ENCODE results near the gene C4orf50. TPM values are rescaled to one million over a fixed set of nuclear protein-coding genes. Genes with fewer than 3 reads are reported as not detected.
A peak's percentile ranks its signal among the peaks of the same experiment; 100 is the strongest.

C4orf50 gene
- total and polyA plus RNA-seq, 10 of the 15 experiments (the other 5 are each of a cell fraction or from before 2014, with no cell fraction given): 0.04 to 0.09 (median 0.05) TPM; not detected in 3

GRCh38 chr4:6033381-6033780 lies 15.2 kb upstream of the C4orf50 start:
- TF ChIP-seq POLR2A (IDR thresholded peaks at IDR 0.05; ENCODE audit: low read depth, low read length): no peak
- no TSS peak for BruUV-seq (replicated peaks)
- FAIRE-seq: no peak
- in situ Hi-C loops (cut with MboI): no loop called here
- no peak overlapping the region for H2AFZ ChIP-seq (ENCODE audit: control insufficient read depth, low read depth, low read length)
- 41% methylated on average over 4 of the region's 4 CpGs for WGBS (ENCODE audit: insufficient coverage, insufficient replicate concordance, low lambda C conversion rate, missing lambda C conversion rate)
- no peaks in the 10 kb centered on the region for H3K36me3 ChIP-seq (ENCODE audit: control insufficient read depth in 2 of 2, insufficient read depth in 2 of 2, low read length in 1 of 2)
- H4K20me1 ChIP-seq (ENCODE audit: control insufficient read depth, insufficient read depth): no peaks in the 10 kb centered on the region
- no peak overlapping the region for H3K27ac ChIP-seq (ENCODE audit: control insufficient read depth, insufficient read depth)
- intact Hi-C loops (cut with micrococcal nuclease; ENCODE audit: unreplicated experiment): no loop called here
- ATAC-seq: no peak
- H3K27me3 ChIP-seq (replicated peaks in 1 of 2; ENCODE audit: control insufficient read depth in 2 of 2, insufficient read depth in 2 of 2, low read length in 1 of 2): no peaks in the 10 kb centered on the region; a peak in 2 of 4 replicates
- SMC1A ChIA-PET (ENCODE audit: uncharacterized antibody, unreplicated experiment): no interaction called here
- DNase-seq (ENCODE audit: low read depth, low spot score): no peak
- no peak overlapping the region for H3K4me2 ChIP-seq (ENCODE audit: control insufficient read depth, insufficient read depth)
- no peaks in the 10 kb centered on the region for H3K79me2 ChIP-seq (ENCODE audit: control insufficient read depth, insufficient read depth, low read length)
- H3K9me3 ChIP-seq (replicated peaks; ENCODE audit: control insufficient read depth, insufficient read depth, low read length): no peaks in the 10 kb centered on the region
- POLR2A ChIA-PET: no interaction called here
- CTCF ChIA-PET: no interaction called here
- H3K4me1 ChIP-seq (ENCODE audit: control insufficient read depth, insufficient read depth, low read length): no peaks in the 10 kb centered on the region
- H3K9ac ChIP-seq (ENCODE audit: control insufficient read depth, insufficient read depth, low read length): no peak overlapping the region
- no peak overlapping the region for H3K4me3 ChIP-seq
- RAD21 ChIA-PET (ENCODE audit: unreplicated experiment): no interaction called here

- 35% methylated on average over 11 of the region's 11 CpGs for WGBS (ENCODE audit: insufficient coverage, insufficient replicate concordance, low lambda C conversion rate, missing lambda C conversion rate)
- SMC1A ChIA-PET (ENCODE audit: uncharacterized antibody, unreplicated experiment): no interaction called here
- Histone ChIP-seq H3K27me3 (replicated peaks in 1 of 2; ENCODE audit: control insufficient read depth in 2 of 2, insufficient read depth in 2 of 2, low read length in 1 of 2) (no peaks in the 10 kb centered on the region; a peak in 2 of 4 replicates), H3K9me3 (replicated peaks; ENCODE audit: control insufficient read depth, insufficient read depth, low read length) (no peaks in the 10 kb centered on the region), H3K4me3 (no peak overlapping the region), H3K36me3 (ENCODE audit: control insufficient read depth in 2 of 2, insufficient read depth in 2 of 2, low read length in 1 of 2) (no peaks in the 10 kb centered on the region), H3K4me2 (ENCODE audit: control insufficient read depth, insufficient read depth) (no peak overlapping the region), H3K9ac (ENCODE audit: control insufficient read depth, insufficient read depth, low read length) (no peak overlapping the region), H3K79me2 (ENCODE audit: control insufficient read depth, insufficient read depth, low read length) (no peaks in the 10 kb centered on the region), H2AFZ (ENCODE audit: control insufficient read depth, low read depth, low read length) (no peak overlapping the region), H3K27ac (ENCODE audit: control insufficient read depth, insufficient read depth) (no peak overlapping the region), H4K20me1 (ENCODE audit: control insufficient read depth, insufficient read depth) (no peaks in the 10 kb centered on the region), H3K4me1 (ENCODE audit: control insufficient read depth, insufficient read depth, low read length) (no peaks in the 10 kb centered on the region)
- CTCF ChIA-PET: no interaction called here
- intact Hi-C loops (cut with micrococcal nuclease; ENCODE audit: unreplicated experiment): no loop called here
- in situ Hi-C loops (cut with MboI): no loop called here
- no peak for ATAC-seq
- POLR2A ChIA-PET: no interaction called here
- no peak for DNase-seq (ENCODE audit: low read depth, low spot score)
- no TSS peak for BruUV-seq (replicated peaks)
- RAD21 ChIA-PET (ENCODE audit: unreplicated experiment): no interaction called here
- TF ChIP-seq BMI1 (IDR thresholded peaks at IDR 0.05; ENCODE audit: borderline replicate concordance) (no peak), CTCF (IDR thresholded peaks at IDR 0.05 in 2 of 3, conservative IDR thresholded peaks at IDR 0.05 in 1 of 3; ENCODE audit: control insufficient read depth in 2 of 3, extremely low read depth in 1 of 3, insufficient read depth in 1 of 3, low read depth in 3 of 3, low read length in 3 of 3) (0 out of 6 replicates have a peak, but pooled peaks of 1 of the 3 experiments have one; percentile 4)
- no peak for FAIRE-seq
Measured at GRCh38 chr4:6032249-6033244, 14.3 kb upstream of the C4orf50 start.

Measured in GM12878 (cell line).